Coronary artery (tissue), 2 donors: Measurements from ENCODE around the gene TUBA3E.
"Not testable (repeated sequence)": the region's sequence is repeated elsewhere in the genome, so short reads cannot be mapped to it uniquely, and the experiment has no call there.

Source experiments
- DNase-seq: peaks from one replicate; pipeline ENCODE4 v3.0.0-alpha.2; 2017; ENCODE audit warnings: low spot score
- H3K27ac ChIP-seq, 2 donors: fragments of 200-600 bp; sonication (generic); one replicate each; pipeline ENCODE4 v1.5.1; 2016 to 2019
- H3K4me3 ChIP-seq: fragments of 200-600 bp; sonication (generic); 2 replicates; pipeline ENCODE4 v1.5.1; 2016; ENCODE audit warnings: mild to moderate bottlenecking, moderate library complexity
- TF ChIP-seq, protein P1 (sequence below): fragments of 200-600 bp; sonication (generic); IDR thresholded peaks from one replicate; pipeline ENCODE4 v1.5.1; 2019; ENCODE audit warnings: antibody characterized with exemption

Gene TUBA3E

DNA sequence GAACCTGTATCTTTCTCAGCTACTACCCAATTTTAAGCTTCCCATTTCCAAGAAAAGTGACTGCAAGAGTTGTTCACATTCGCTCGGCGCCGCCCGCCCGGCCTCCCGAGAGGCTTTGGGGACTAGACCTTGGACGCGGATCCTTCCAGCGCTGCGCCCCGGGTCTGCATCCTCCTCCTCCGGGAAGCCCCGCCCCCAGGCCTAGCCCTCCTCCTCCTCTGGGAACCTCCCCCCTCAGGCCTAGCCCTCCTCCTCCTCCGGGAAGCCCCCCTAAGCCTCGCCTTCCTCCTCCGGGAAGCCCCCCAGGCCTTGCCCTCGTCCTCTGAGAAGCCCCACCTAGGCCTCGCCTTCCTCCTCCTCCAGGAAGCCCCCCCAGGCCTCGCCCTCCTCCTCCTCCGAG is 29.8 kb upstream of the TUBA3E start:
- not testable (repeated sequence) for DNase-seq, H3K4me3 ChIP-seq, H3K27ac ChIP-seq

DNA sequence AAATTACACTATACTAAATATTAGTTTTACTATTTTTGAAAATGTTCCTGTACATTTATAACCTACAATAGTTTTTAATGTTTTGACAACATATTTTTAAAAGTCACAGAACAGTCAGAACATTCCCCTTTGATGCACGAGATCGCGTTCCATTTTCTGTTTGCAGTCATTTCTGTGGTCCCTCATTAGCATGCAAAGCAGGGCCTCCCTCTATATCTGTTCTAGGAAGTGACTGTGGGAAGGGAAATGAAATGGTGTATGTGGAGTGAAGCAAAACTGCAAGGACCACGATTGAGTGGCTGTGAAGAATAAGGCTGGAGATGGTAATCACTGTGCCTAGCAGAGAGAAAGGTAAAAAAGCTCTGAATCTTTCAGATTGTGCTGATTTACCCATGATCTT is 24.3 kb upstream of the TUBA3E start:
- not testable (repeated sequence) for H3K4me3 ChIP-seq, DNase-seq, H3K27ac ChIP-seq

DNA sequence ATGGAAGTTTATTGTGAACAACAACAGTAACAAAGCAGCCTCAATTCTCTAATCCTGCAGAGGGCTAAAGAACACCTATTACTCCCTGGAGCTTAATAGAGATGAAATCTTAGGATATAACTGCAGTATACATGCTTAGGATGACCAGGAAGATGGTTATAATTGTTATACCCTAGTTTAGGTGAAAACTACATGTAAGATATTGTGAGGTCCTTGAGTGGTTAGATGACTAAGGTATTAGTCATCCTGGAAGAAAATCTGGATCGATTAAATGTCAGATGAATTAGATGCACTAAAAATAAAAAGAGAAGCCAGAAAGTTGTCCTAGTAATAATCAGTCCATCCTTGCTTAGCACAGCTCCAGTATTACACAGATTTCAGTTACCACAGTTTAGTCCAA is 22.3 kb upstream of the TUBA3E start:
- H3K4me3 ChIP-seq, DNase-seq, H3K27ac ChIP-seq: not testable (repeated sequence)

DNA sequence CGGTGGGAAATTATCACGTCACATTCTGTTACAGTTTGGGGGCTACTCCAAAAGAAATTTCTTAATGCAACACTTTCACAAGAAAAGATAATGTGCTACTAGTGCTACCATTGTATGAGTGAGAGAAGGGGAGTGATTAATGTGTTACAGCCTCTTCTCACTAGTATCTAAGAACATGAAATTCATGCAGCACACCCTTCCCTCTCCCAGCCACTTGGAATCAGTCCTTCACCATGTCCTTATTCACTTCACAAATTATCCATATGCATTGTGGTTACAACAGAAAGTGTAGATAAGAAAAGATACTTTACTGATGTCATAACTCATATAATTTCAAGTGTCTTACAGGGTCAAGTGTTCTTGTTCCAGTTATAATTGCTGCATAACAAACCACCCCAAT is 20.9 kb upstream of the TUBA3E start:
- not testable (repeated sequence) for H3K4me3 ChIP-seq, DNase-seq, H3K27ac ChIP-seq

DNA sequence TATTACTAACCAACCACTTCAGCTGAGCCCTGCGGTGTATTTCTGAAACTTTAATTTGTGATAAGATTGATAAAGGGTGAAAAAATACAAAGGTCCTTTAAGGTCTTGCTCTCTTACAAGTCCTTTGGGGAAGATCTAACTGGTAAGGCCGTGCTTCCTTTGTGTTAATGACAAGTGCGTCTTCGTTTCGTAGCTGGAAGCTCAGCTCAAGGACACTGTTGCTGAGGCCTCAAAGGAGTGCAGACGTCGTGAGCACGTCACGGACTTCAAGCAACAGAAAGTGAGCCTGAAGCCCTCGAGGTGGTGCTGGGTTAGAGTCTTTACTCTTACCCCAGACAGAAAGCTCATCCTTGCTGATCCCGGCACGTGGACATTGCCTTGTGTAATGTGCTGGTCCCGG is 8.8 kb upstream of the TUBA3E start:
- H3K4me3 ChIP-seq, DNase-seq, H3K27ac ChIP-seq: not testable (repeated sequence)

DNA sequence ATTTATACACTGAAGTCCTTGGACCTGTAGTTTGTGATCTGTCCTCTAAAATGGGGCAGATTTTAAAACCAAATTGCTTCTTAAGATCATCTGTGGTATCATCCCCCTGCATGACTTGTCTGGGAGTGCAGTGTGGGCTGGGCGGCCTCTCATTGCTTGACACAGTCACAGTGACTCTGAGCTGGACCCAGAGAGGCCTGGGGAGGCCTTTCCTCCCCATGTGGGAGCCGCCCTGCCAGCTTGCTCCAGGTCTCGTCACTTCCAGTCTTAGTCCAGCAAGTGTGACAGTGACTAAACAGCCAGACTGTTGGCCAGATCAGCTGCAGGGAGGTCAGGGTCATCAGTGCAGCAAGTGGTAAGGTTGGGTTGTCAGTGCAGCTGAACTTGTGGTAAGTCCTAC is 4.9 kb upstream of the TUBA3E start:
- not testable (repeated sequence) for H3K27ac ChIP-seq, DNase-seq

DNA sequence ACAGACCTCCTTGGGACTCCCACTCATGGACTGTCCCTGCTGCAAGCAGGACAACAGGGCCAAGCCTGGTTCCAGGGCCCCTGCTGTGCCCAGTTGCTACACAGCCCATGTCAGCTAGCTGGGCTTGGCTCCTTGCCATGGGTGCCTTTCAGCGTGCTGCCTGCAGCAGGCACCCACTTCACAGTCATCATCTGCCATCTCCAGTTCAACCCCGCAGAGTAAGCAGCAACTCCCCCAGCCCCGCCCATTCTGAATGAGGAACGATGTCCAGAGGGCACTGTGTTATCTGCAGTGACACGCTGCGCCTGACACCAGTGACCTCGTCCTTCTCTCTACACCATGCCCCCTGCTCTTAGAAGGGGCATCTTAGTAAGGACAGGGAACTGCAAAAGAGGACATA is 4.3 kb upstream of the TUBA3E start:
- not testable (repeated sequence) for DNase-seq, H3K27ac ChIP-seq, H3K4me3 ChIP-seq

More for the DNA sequence above, 4.9 kb upstream of the TUBA3E start:
- not testable (repeated sequence) for H3K4me3 ChIP-seq

DNA sequence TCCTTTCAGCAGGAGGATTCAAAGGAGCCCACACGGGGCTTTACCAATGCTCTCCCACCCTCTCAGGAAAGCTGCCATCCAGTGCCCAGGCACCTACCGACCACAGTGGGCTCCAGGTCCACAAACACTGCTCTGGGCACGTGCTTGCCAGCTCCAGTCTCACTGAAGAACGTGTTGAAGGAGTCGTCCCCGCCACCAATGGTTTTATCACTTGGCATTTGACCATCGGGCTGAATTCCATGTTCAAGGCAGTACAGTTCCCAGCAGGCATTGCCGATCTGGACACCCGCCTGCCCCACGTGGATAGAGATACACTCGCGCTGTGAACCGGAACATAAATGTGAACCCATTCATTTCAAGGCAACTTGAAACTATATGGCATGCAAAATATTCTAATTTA is 2.2 kb downstream of the TUBA3E start:
- H3K4me3 ChIP-seq, H3K27ac ChIP-seq, DNase-seq: not testable (repeated sequence)

DNA sequence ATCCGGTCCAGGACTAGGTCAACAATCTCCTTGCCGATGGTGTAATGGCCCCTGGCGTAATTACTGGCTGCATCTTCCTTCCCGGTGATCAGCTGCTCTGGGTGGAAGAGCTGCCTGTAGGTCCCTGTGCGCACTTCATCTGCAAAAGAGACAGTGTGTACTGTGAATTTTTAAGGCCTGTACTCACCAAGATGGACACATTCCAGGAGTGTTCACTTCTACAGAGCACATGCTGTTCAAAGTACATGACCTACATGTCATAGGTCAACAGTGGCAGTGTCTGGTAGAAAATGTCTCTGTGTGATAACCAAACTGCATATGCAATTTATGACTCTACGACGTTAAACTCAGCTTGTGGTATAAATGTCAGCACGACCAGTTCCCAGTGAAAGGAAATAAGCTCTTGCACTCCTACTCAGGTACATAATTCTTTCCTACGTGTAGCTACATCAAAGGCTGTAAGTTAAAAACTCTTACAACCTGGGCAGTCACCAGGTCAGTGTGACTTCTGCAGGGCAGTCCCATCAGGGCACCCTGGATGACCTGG is 3.1 kb downstream of the TUBA3E start:
- not testable (repeated sequence) for H3K27ac ChIP-seq, DNase-seq, H3K4me3 ChIP-seq

DNA sequence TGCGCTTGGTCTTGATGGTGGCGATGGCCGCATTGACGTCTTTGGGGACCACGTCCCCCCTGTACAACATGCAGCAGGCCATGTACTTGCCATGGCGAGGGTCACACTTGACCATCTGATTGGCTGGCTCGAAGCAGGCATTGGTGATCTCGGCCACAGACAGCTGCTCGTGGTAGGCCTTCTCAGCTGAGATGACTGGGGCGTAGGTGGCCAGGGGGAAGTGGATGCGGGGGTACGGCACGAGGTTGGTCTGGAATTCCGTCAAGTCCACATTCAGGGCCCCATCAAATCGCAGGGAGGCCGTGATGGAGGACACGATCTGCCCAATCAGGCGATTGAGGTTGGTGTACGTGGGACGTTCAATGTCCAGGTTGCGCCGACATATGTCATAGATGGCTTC is 4.4 kb downstream of the TUBA3E start:
- DNase-seq, H3K27ac ChIP-seq, H3K4me3 ChIP-seq: not testable (repeated sequence)

DNA sequence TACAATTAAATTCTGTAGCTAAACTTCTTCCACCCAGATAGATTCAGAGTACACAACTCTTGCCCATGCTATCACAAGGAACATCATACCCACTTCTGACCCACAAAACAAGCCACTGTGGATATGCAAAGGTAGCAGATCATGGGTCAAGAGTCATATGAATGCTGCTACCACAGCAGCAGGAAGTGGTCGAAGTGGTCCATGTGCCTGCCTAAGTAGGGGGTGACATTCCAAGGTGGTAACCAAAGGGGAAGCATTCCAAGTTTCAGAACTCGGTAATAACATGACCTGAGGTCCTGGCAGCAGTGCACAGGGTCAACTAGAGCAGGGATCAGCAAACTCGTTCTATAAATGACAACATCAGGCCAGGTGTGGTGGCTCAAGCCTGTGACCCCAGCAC is 5.8 kb downstream of the TUBA3E start:
- H3K27ac ChIP-seq, H3K4me3 ChIP-seq, DNase-seq: not testable (repeated sequence)

DNA sequence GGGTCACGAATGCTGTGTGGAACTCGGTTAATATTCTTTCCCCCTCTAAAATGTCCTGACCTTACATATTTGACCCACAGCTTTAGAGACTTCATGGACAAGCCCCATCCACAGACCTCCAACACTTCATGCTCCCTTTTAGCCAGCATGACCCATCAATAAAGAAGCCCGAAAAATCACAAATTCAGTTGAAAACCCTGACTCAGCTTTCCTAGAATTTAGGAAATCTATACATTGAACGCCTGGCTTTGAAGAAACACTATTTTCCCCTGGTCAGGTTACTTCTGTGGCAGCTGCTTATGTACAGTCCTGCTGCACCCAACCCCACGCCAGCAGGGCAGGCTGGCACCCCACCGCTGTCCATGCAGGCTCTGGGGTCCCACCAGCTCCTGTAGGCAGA is 6.9 kb downstream of the TUBA3E start:
- DNase-seq = not testable (repeated sequence)

DNA sequence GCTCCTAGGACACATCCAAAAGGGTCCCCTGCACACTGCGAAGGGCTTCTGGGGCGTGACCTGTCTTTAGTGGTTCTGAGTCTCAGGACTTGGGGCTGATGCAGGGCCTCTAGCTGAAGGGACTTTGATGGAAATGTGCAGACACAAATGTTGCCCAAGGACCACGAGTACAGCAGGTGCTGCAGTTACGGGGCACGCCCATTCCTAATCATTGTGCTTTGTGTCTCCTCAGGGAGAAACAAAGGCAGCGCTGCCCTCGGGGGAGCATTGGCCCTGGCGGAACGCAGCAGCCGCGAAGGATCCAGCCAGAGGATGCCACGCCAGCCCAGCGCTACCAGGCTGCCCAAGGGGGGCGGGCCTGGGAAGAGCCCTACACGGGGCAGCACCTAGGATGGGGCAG is 8.0 kb downstream of the TUBA3E start:
- TF ChIP-seq, protein P1, sequence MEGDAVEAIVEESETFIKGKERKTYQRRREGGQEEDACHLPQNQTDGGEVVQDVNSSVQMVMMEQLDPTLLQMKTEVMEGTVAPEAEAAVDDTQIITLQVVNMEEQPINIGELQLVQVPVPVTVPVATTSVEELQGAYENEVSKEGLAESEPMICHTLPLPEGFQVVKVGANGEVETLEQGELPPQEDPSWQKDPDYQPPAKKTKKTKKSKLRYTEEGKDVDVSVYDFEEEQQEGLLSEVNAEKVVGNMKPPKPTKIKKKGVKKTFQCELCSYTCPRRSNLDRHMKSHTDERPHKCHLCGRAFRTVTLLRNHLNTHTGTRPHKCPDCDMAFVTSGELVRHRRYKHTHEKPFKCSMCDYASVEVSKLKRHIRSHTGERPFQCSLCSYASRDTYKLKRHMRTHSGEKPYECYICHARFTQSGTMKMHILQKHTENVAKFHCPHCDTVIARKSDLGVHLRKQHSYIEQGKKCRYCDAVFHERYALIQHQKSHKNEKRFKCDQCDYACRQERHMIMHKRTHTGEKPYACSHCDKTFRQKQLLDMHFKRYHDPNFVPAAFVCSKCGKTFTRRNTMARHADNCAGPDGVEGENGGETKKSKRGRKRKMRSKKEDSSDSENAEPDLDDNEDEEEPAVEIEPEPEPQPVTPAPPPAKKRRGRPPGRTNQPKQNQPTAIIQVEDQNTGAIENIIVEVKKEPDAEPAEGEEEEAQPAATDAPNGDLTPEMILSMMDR = no peak
- Histone ChIP-seq H3K27ac (no peak overlapping the region), H3K4me3 (no peak overlapping the region)
- no peak for DNase-seq

More for the DNA sequence above, 6.9 kb downstream of the TUBA3E start:
- not testable (repeated sequence) for H3K27ac ChIP-seq, H3K4me3 ChIP-seq

DNA sequence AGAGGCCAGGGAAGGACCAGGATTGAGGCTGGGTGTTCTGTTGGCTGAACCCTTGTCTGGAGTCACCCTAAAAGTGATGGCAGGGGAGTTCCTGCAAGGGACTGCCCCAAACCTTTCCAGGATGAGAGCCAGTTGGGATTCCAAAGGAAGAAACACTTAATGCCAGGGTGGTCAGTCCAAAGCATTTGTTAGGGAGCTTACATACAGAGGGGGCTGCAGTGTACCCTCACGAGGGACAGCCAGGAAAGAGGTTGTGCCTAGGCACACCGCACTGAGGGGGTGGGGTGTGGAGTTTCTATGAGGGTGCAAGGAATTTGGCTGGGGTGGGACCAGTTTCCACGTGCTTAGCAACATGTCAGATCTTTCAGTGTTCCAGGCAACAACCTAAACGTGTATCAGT is 9.3 kb downstream of the TUBA3E start:
- H3K27ac ChIP-seq, H3K4me3 ChIP-seq, DNase-seq: not testable (repeated sequence)

DNA sequence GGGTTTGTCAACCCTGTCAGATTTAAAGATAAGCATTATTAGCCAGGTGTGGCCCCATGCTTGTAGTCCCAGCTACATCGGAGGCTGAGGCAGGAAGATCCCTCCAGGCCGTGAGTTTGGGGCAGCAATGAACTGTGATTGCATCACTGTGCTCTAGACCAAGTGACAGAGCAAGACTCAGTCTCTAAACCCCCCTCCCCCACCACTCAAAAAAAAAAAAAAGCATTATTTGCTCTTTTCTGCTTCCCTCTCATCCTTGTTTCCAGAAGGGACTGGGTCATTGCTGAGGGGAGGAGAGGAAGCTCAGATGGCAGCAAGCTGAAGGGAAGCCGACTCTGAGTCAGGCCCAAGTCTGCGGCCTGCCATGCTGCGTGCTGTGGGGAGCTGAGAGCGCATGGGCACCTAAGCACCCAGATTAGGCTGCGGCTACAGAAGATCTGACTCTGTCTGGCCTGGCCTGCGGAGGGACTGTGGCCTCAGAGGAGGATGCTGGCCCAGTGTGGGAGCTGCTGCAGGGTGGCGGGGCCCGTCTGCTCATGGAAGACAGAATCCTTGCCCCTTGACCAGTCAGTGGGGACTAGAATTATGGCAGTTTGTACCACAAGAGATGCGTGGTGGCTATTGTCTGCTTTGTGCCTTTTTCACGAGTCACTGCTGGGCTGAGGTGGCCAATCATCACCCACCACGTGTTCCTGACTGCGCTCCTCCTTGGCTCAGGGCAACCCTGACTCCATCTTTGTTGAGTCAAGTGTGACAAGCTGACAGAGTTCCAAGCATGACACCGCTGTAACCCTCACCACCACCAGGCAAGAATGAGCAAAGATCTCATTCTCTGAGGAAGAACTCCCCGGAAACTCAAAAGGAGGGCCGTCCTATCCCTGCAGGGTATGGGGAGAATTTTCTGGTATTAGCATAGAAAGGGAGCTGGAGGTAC is 10.1 kb downstream of the TUBA3E start:
- DNase-seq, H3K4me3 ChIP-seq, H3K27ac ChIP-seq: not testable (repeated sequence)
